ENCODE data around the gene PANK2. TPM values are rescaled to one million over a fixed set of nuclear protein-coding genes. Genes with fewer than 3 reads are reported as not detected.
A peak's percentile ranks its signal among the peaks of the same experiment; 100 is the strongest.
"Not testable (repeated sequence)": the region's sequence is repeated elsewhere in the genome, so short reads cannot be mapped to it uniquely, and the experiment has no call there.

Gene PANK2
- total RNA-seq, 1 experiment from 2014 or later, result 63.7 TPM

DNA sequence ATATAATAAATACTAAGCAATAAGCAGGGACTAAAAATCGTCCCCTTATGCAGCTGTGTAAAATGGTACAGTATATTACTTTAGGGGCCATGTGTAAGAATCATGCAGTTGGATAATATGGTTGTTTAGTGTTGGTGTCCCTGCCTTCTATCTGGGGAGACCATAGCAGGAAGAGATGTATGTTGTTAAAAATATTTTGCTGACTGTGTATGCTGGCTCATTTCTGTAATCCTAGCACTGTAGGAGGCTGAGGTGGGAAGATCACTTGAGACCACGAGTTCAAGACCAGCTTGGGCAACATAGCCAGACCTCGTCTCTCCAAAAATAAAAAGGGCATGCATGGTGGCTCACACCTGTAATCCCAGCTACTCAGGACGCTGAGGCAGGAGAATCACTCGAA is 5.6 kb downstream of the PANK2 start:
- in situ Hi-C loops (cut with HindIII; ENCODE audit: low pct_unique_long_range_greater_than_20kb, low sequenced_read_pairs), result no loop called here
- DNase-seq (ENCODE audit: low read depth, low spot score), result no peak

DNA sequence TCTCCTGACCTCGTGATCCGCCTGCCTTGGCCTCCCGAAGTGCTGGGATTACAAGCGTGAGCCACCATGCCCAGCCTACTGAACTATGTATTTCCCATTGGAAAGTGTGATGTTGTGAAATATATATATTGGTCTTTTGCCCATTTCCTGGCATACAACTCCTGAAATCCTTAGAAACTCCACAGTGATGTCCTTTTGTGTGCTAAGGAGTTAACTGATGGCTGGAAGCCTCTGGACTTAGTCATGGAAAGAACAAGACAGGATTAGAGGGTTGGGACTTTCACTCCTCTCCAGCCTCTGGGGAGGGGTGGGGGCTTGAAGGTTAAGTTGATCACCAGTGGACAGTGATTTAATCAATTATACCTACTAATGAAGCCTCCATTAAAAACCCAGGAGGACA is 7.1 kb downstream of the PANK2 start:
- in situ Hi-C loops (cut with HindIII; ENCODE audit: low pct_unique_long_range_greater_than_20kb, low sequenced_read_pairs), result no loop called here
- no peak for DNase-seq (ENCODE audit: low read depth, low spot score)

DNA sequence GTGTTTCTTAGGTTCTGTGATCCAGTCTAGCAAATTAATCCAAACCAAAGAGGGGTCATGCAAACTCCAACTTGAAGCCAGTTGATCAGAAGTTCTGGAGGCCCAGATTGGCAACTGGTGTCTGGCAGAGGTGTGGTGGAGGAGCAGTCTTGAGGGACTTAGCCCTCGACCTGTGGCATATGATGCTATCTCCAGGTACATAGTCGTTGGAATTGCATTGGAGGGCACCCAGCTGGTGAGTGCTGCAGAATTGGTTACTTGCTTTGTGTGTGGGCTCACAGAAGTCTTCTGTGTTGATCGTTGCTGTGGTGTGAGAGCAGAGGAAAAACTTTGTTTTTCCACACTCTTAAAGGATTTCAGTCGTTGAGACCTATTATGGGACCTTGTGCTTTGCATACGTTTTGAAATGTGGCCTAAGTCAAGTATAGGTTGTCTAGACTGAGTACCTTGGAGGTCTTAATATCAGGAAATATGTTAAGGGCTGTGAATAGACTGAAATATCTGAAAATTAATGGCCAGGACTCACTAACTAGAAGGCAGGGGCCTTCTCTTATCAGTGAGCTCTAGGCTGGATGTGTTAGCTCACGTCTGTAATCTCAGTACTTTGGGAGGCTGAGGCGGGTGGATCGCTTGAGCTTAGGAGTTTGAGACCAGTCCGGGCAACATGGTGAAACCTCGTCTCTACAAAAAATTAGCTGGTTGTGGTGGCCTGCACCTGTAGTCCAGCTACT is 7.8 kb downstream of the PANK2 start:
- in situ Hi-C loops (cut with HindIII; ENCODE audit: low pct_unique_long_range_greater_than_20kb, low sequenced_read_pairs), result no loop called here
- no peak for DNase-seq (ENCODE audit: low read depth, low spot score)

DNA sequence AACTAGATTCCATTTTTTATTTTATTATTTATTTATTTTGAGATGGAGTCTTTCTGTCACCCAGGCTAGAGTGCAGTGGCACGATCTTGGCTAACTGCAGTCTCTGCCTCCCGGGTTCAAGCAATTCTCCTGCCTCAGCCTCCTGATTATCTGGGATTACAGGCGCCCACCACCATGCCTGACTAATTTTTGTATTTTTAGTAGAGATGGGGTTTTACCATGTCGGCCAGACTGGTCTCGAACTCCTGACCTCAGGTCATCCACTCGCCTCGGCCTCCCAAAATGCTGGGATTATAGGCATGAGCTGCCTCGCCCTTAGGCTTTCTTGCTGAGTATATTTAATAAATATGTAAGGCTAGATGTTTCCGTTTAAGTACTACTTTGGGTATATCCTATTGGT is 9.0 kb downstream of the PANK2 start:
- in situ Hi-C loops (cut with HindIII; ENCODE audit: low pct_unique_long_range_greater_than_20kb, low sequenced_read_pairs); DNase-seq (ENCODE audit: low read depth, low spot score): not testable (repeated sequence)

DNA sequence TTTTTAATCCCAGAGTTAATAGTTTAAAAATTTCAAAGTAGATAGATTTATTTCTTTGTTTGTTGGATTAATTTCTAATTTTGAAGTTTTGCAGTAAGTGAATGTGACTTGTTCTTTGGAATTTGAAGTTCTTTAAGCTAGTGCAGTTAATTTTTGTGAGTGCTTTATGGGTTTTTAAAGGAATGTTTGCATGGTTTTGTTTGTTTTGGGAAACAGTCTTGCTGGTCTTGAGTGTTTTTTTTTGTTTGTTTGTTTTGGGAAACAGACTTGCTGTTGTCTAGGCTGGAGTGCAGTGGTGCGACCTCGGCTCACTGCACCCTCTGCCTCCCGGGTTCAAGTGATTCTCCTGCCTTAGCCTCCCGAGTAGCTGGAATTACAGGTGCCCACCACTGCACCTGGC is 9.5 kb downstream of the PANK2 start:
- in situ Hi-C loops (cut with HindIII; ENCODE audit: low pct_unique_long_range_greater_than_20kb, low sequenced_read_pairs), result no loop called here
- DNase-seq (ENCODE audit: low read depth, low spot score), result no peak

DNA sequence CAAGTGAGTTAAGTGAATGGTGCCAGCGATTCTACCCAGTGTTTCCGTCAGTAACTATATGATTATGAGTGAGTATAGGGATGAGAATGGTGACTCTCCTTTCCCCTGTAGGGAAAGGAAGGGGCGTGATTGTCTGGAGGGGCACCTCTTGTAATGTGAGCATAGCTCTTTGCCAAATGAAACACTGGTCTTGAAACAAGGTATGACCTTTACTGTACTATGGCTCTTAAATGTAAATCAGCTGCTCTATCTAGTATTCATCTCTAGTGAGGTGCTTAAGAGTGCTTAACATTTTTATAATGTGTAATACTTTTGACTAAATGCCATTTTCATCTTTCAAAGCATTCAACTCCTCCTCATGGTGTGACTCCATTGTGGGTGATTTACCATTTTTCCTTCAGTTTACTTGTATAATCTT is 11.0 kb downstream of the PANK2 start:
- no peak for DNase-seq (ENCODE audit: low read depth, low spot score)
- in situ Hi-C loops (cut with HindIII; ENCODE audit: low pct_unique_long_range_greater_than_20kb, low sequenced_read_pairs), result no loop called here

DNA sequence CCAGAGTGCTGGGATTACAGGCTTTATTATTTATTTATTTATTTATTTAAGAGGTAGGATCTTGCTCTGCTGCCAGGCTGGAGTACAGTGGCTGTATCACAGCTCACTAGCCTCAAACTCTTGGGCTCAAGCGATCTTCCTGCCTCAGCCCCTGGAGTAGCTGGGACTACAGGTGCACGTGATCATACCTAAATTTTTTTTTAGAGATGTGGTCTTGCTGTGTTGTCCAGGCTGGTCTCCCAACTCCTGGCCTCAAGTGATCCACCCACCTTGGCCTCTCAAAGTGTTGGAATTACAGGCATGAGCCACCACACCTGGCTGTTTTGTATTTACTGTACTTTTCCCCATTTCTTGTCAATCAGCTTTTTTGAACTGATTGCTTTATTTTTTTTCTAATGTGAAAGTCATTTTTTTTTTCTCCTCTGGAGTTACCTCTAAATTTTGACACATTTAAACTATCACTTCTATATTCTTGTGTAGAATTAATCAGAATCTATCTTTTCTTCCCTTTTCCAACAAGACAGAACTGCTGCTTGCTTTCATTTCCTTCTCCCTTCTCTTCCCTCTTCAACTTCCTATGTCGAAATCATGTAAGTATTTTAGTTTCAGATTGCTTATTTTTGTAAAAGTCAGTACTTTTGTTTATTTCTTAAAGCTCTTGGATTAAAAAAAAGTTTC is 12.0 kb downstream of the PANK2 start:
- no peak for DNase-seq (ENCODE audit: low read depth, low spot score)

DNA sequence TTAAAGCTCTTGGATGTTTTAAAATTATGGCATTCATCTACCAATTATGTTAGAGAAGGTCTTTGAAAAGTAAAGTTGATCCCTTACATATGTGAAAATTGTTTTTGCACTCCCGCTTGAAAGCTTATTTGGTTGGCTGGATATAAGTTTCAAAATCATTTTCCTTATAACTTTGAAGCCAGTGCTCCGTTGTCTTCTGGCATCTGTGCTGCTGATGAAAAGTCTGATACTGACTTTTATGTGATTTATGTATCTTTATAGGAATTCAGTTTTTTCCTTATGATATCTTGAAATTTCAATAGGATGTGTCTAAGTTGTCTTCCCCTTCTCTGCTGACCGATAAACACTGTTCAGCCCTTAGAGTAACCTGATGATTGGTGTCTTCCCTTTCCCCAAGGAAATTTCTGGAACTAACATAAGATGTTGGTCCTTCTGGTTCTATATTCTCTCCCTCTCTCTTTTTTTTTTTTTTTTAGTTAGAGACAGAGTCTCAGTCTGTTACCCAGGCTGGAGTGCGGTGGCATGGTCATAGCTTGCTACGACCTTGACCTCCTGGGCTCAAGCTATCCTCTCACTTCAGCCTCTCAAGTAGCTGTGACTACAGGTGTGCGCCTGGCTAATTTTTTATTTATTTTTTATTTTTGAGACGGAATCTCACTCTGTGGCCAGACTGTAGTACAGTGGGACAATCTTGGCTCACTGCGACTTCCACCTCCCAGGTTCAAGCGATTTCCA is 12.7 kb downstream of the PANK2 start:
- in situ Hi-C loops (cut with HindIII; ENCODE audit: low pct_unique_long_range_greater_than_20kb, low sequenced_read_pairs), result no loop called here

More for the DNA sequence above, 12.0 kb downstream of the PANK2 start:
- in situ Hi-C loops (cut with HindIII; ENCODE audit: low pct_unique_long_range_greater_than_20kb, low sequenced_read_pairs), result no loop called here

DNA sequence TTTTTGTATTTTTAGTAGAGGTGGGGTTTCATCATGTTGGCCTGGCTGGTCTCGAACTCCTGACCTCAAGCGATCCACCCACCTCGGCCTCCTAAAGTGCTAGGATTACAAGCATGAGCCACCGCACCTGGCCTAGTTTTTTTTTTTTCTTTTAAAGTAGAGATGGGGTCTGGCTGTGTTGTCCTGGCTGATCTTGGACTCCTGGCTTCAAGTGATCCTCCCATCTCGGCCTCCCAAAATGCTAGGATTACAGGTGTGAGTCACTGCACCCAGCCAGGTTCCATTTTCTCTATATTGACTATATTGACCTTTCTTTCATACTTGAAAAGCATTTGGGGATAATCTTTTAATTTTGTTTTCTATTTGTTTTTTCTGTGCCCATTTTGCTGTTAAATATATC is 13.3 kb downstream of the PANK2 start:
- in situ Hi-C loops (cut with HindIII; ENCODE audit: low pct_unique_long_range_greater_than_20kb, low sequenced_read_pairs), result no loop called here

More for the DNA sequence above, 12.7 kb downstream of the PANK2 start:
- no peak for DNase-seq (ENCODE audit: low read depth, low spot score)

DNA sequence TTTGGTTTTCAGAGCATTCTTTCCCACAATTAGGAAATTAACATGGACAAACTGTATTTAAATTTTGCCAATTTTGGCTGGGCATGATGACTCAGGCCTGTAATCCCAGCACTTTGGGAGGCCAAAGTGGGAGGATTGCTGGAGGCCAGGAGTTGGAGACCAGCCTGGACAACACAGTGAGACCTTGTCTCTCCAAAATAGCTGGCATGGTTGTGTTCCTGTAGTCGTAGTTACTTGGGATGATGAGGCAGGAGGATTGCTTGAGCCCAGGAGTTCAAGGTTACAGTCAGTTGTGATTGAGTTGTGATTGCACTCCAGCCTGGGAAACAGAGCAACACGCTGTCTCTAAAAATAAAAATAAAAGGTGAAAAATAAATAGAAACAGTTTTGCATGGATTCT is 15.0 kb downstream of the PANK2 start:
- in situ Hi-C loops (cut with HindIII; ENCODE audit: low pct_unique_long_range_greater_than_20kb, low sequenced_read_pairs), result no loop called here
- DNase-seq (ENCODE audit: low read depth, low spot score), result no peak

More for the DNA sequence above, 13.3 kb downstream of the PANK2 start:
- no peak for DNase-seq (ENCODE audit: low read depth, low spot score)

DNA sequence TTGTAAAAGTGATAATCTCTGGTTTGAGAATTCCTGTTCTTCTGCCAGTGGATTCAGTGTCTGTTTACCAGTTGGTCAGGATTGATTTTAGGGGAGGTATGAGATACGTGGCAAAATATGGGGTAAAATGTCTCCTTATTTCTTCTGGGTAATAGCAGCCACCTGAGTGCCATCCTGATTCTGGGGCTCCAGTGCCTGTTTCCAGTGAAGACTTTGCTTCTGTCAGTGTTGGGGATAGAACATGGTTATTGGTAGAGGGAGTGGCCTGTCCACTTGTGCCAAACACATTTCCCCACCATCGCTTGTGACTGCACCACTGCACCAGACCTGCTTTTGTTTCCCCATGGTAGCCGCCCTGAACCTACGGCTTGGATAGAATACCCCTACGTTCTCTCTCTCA is 15.7 kb downstream of the PANK2 start:
- in situ Hi-C loops (cut with HindIII; ENCODE audit: low pct_unique_long_range_greater_than_20kb, low sequenced_read_pairs), result no loop called here

DNA sequence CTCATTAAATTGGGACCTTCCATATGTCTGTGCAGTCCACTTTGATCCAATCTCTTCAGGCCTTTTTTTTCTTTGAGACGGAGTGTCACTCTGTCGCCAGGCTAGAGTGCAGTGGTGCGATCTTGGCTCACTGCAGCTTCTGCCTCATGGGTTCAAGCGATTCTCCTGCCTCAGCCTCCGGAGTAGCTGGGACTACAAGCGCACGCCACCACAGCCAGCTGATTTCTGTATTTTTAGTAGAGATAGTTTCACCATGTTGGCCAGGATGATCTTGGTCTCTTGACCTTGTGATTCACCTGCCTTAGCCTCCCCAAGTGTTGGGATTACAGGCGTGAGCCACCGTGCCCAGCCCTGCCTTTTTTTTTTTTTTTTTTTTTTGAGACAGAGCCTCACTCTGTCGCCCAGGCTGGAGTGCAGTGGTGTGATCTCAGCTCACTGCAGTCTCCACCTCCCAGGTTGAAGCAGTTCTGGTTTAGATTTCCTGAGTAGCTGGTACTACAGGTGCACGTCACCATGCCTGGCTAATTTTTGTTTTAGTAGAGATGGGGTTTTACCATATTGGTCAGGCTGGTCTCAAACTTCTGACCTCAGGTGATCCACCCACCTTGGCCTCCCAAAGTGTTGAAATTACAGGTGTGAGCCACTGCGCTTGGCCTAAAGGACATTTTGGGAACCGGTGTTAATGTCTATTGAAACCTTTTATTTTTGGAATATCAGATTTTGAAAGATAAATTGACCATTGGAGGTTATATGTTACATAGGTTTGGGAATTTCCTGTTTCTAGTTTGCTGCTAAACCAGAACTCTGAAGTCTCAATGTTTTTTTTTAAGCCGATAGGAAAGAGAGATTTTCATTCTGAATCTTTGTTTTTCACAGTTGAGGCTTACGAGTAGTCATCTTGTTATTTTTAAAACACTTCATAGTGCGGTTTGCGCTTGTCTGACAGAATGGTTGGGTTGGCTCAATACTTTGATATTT is 17.8 kb downstream of the PANK2 start:
- DNase-seq (ENCODE audit: low read depth, low spot score); in situ Hi-C loops (cut with HindIII; ENCODE audit: low pct_unique_long_range_greater_than_20kb, low sequenced_read_pairs): not testable (repeated sequence)

More for the DNA sequence above, 15.7 kb downstream of the PANK2 start:
- no peak for DNase-seq (ENCODE audit: low read depth, low spot score)

DNA sequence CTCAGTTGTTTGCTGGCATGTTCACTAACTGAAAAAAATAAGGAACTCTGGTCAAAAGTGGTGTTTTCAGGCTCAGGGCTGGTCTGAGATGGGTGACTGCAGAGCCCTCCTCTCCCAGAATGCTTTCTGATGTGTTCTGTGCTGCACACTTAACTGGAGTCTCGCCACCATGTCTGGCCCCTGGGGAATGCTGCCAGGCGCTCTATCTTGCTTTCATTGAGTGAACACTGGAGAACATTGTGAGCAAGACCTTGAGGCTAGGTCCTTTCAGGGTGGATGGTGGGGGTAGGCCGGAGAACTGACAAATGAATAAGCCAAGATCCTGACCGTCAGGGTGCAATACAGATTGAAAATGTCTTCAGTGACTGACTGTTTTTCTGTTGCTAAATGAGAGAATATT is 19.5 kb downstream of the PANK2 start:
- in situ Hi-C loops (cut with HindIII; ENCODE audit: low pct_unique_long_range_greater_than_20kb, low sequenced_read_pairs), result no loop called here
- peak; percentile 86 for DNase-seq (ENCODE audit: low read depth, low spot score)

DNA sequence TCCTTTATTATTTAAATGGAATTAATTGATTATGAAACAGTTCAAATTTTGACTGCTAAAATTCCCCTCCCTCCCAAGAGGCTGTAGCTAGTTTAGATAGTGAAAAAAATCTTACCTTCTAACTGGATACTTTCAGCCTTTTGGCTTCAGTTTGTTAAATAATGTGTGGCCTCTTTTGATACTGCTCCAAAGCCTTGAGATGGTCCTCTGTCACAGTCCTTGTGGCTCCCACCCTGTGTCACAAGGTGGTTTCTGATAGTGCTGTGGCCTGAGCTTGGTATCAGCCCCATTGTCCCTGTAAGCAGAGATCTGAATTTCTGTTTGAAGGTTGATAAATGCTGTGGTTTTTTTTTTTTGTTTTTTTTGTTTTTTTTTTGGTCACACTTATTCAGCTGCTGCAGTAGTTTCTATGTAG is 20.8 kb downstream of the PANK2 start:
- no peak for DNase-seq (ENCODE audit: low read depth, low spot score)

DNA sequence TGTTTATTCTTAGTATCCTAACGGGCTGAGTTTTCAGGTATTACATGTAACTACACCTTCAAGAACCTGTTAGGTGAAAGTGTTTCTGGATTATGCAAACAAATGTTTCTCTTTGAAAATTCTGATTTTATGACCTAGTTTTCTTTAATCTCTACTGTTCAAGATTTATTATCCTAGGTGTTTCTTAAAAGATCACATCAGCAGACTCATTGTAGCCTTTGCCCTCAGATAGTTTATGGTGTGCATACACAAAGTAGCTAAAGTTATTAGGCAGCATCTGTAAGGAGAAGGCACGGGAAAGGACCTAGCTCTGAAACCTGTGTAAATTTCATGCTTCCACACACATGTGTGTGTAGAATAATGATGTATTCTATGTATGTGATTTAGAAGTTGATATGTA is 21.7 kb downstream of the PANK2 start:
- in situ Hi-C loops (cut with HindIII; ENCODE audit: low pct_unique_long_range_greater_than_20kb, low sequenced_read_pairs), result no loop called here
- DNase-seq (ENCODE audit: low read depth, low spot score), result no peak

More for the DNA sequence above, 20.8 kb downstream of the PANK2 start:
- in situ Hi-C loops (cut with HindIII; ENCODE audit: low pct_unique_long_range_greater_than_20kb, low sequenced_read_pairs), result no loop called here

DNA sequence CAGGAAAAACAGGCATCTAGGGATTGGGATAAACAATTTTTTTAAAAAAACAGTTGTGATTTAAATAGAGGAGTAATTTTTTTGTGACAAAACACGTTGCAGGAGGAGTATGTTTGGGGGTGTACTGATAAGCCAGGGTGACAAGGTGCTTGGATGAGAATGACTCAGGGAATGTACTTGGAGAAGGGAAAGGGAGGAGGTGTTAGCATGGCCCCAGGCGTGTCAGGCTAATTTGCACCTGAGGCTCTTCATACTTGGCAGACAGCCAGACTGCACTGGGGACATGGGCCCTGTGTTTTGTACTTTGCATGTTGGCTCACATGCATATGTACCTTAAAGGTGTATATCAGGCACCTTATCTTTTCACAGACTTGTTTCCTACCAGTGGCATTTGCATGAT is 22.8 kb downstream of the PANK2 start:
- DNase-seq (ENCODE audit: low read depth, low spot score), result no peak
- in situ Hi-C loops (cut with HindIII; ENCODE audit: low pct_unique_long_range_greater_than_20kb, low sequenced_read_pairs), result no loop called here

DNA sequence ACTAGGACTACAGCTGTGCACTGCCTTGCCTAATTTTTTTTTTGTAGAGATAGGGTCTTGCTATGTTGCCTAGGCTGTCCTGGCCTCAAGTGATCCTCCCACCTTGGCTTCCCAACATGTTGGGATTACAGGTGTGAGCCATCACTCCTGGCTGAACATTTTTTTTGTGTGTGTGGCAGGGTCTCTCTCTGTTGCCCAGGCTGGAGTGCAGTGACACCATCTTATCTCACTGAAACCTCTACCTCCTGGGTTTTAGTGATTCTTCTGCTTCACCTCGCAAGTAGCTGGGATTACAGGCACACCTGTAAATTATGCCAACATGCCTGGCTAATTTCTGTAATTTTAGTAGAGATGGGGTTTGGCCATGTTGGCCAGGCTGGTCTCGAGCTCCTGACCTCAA is 25.3 kb downstream of the PANK2 start:
- in situ Hi-C loops (cut with HindIII; ENCODE audit: low pct_unique_long_range_greater_than_20kb, low sequenced_read_pairs), result no loop called here
- DNase-seq (ENCODE audit: low read depth, low spot score), result no peak
